Fibroblast of the aortic adventitia (primary cell): Measurements from ENCODE around the gene DLGAP1. TPM values are rescaled to one million over a fixed set of nuclear protein-coding genes. Genes with fewer than 3 reads are reported as not detected.

Experiments used
- DNase-seq: peaks from one replicate; pipeline ENCODE4 v3.0.0-alpha.2; 2010; ENCODE audit warnings: low read depth
- H3K4me3 ChIP-seq: 2 replicates; pipeline ENCODE4 v1.5.1; 2011; ENCODE audit warnings: low read depth, mild to moderate bottlenecking, control low read depth, low read length, moderate library complexity
- total RNA-seq: library from RNA; depleted of rRNA; stranded (reverse); fragments of >200 nt; gene quantifications from 2 replicates; pipeline ENCODE4 v1.2.3, GENCODE V29; 2012; ENCODE audit warnings: low replicate concordance
- TF ChIP-seq, protein P1 (sequence below): IDR thresholded peaks from 2 replicates; pipeline ENCODE4 v1.5.1; 2011; ENCODE audit warnings: mild to moderate bottlenecking, low read length, control low read depth, inconsistent platforms; ENCODE audit not compliant: insufficient read depth

Gene DLGAP1
- total RNA-seq, 1 donor, result 1.4 TPM

DNA sequence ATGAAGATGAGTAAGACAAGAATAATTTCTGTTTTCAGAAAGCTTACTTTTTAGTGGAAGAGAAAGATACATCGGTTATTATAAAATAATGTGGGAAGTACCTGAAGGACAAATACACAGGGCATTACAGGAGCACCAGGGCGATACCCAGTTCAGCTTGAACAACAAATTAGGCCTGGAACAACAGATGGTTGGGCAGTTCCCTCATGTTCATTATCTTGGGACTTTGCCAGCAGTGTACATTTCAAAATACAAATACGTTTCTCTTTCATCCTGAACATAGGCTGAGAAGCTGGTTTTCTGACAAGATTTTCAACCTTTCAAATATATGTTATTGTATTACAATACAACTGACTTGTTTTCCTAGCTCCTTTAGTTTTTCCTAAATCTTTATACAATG lies 925.5 kb downstream of the DLGAP1 start:
- no peak overlapping the region for H3K4me3 ChIP-seq
- TF ChIP-seq, protein P1, sequence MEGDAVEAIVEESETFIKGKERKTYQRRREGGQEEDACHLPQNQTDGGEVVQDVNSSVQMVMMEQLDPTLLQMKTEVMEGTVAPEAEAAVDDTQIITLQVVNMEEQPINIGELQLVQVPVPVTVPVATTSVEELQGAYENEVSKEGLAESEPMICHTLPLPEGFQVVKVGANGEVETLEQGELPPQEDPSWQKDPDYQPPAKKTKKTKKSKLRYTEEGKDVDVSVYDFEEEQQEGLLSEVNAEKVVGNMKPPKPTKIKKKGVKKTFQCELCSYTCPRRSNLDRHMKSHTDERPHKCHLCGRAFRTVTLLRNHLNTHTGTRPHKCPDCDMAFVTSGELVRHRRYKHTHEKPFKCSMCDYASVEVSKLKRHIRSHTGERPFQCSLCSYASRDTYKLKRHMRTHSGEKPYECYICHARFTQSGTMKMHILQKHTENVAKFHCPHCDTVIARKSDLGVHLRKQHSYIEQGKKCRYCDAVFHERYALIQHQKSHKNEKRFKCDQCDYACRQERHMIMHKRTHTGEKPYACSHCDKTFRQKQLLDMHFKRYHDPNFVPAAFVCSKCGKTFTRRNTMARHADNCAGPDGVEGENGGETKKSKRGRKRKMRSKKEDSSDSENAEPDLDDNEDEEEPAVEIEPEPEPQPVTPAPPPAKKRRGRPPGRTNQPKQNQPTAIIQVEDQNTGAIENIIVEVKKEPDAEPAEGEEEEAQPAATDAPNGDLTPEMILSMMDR, result no peak
- DNase-seq, result peak; percentile 10

DNA sequence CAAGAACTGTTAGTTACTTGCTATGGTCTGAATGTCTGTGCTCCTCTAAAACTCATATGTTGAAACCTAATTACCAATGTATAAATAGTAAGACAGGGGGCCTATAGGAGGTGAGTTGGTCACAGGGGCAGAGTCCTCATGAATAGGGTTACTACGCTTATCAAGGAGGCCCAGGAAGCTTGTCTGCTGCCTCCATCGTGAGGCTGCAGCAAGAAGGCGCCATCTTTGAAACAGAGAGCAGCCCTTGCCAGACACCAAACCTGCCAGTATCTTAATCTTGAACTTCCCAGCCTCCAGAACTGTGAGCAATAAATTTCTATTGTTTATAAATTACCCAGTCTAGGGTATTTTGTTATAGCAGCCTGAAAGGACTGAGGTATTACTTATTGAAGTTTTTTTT lies 926.0 kb downstream of the DLGAP1 start:
- DNase-seq, result no peak
- TF ChIP-seq, protein P1, result no peak
- no peak overlapping the region for H3K4me3 ChIP-seq

DNA sequence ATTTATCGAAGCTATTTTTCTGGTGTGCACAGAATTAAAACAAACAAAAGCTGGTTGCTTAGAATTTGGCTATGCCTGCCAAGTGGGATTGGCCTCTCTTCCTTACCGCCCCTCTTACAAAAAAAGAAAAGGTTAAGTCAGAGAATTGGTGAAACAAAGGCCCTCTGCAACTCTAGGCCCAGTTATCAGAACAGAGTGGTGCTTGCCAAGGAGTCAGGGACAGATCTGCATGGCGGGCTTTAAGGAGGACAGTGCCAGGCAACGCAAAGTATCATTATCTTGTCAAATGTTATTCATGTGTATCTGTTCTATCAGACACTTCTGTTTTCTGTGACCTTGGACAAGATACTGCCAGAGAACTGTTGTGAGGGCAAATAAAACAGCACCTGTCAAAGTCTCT lies 926.9 kb downstream of the DLGAP1 start:
- no peak for DNase-seq
- H3K4me3 ChIP-seq, result no peak overlapping the region
- TF ChIP-seq, protein P1, result no peak

DNA sequence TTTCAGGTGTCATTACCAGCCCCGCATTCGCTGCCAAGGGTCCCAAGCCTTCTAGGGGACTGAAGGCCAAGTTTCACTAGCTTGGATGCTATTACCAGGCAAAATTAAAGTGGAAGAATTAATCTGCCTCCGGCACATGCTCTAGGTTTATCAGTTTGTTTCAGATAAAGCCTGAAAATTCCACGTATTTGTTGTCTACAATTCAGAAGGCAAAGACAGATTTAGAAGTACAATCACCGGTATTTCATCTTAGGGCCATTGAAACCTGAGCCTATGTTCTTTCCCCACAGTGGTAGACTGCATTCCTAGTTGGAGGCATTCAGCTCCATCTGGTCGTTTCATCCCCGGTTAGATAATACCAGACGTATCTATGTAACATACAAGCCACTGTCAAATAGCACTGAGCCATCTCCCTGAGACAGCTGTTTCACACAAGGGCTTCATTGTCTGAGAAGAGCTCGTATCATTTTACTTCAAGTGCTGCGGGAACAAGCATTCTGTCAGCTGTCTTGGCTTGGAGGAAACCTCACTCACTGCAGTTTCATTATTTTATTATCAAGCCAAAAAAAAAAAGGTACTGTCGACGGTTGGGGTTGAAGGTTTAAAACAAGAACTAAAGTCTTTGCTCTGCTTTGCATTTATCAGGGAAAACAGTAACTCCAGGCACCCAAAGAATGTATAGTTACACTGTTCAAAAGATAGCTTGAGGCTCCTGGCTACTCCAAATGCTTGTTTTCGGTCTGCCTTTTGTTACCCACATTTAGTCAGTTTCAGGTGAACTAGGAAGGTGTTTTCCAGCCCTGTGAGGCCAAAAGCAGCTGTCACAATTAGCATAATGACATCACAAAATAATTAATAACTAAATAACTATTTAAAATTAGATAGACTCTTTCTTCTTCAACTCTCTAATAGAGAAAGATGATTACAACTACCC lies 928.4 kb downstream of the DLGAP1 start:
- no peak for DNase-seq
- no peak overlapping the region for H3K4me3 ChIP-seq
- TF ChIP-seq, protein P1, result no peak

DNA sequence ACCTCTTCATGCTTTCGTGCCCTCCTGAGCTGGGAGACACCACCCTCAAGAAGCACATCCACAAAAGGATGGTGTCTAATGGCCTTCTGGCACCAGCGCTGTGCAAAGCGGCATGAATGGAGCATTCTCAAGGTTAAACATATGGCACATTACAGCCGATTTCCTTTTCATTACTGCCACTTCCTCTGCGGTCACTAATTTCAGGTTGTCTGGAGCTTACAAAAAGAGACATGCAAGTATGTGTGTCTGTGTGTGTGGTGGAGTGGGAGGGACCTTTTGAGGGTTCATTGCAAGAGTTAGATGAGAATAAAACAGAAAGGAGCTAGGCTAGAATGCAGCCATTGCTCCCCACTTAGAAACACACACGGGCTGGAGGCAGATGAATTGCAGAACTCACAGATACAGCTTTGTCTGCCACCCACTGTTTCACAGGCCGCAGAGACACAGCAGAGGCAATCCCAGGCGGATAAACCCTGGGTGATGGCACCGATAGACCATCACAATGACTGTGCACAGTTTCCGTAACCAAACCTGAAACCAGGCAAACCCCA lies 929.2 kb downstream of the DLGAP1 start:
- H3K4me3 ChIP-seq, result no peak overlapping the region
- TF ChIP-seq, protein P1, result no peak
- DNase-seq, result no peak

DNA sequence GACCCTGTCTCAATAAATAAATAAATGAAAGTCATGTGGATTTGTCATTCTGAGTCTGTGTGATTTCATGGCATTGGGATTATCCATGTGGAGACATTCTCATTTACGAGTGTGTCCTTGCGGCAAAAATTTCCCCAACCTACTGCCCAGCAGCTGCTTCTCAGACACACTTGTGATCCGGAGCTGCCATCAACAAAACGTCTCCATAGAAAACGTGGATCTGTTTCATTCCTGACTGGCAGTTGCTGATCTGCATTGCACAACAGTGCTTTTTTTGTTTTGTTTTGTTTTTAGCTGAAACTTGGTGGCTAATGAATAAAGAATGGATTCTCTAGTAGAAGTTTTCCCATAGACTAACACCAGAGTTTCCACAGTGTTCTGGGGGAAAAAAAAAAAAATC lies 930.4 kb downstream of the DLGAP1 start:
- TF ChIP-seq, protein P1, result no peak
- no peak overlapping the region for H3K4me3 ChIP-seq
- no peak for DNase-seq
